Smooth muscle cell (in vitro differentiated cells): ENCODE results near the gene ANKRD1. TPM values are rescaled to one million over a fixed set of nuclear protein-coding genes. Genes with fewer than 3 reads are reported as not detected.

Source experiments
- DNase-seq: peaks from one replicate; lab custom pipeline; 2025; ENCODE audit not compliant: unreplicated experiment; lab: John Stamatoyannopoulos, UW
- H2AFZ ChIP-seq: fragments of 200-600 bp; sonication (generic); 2 replicates; pipeline ENCODE4 v1.6.0; 2016; ENCODE audit warnings: antibody characterized with exemption, low read depth, mild to moderate bottlenecking
- H3F3A ChIP-seq: fragments of 200-600 bp; sonication (generic); 2 replicates; pipeline ENCODE4 v1.6.0; 2017; ENCODE audit warnings: antibody characterized with exemption, low read depth
- H3K27ac ChIP-seq: fragments of 200-600 bp; sonication (generic); 2 replicates; pipeline ENCODE4 v1.5.1; 2016; ENCODE audit warnings: low read depth, mild to moderate bottlenecking
- H3K27me3 ChIP-seq: fragments of 200-600 bp; sonication (generic); 2 replicates; pipeline ENCODE4 v1.6.1; 2016; ENCODE audit warnings: low read depth, mild to moderate bottlenecking
- H3K36me3 ChIP-seq: fragments of 200-600 bp; sonication (generic); 2 replicates; pipeline ENCODE4 v1.5.1; 2016; ENCODE audit warnings: low read depth
- H3K4me1 ChIP-seq: fragments of 200-600 bp; sonication (generic); 2 replicates; pipeline ENCODE4 v1.5.1; 2016; ENCODE audit warnings: low read depth
- H3K4me2 ChIP-seq: fragments of 200-600 bp; sonication (generic); 2 replicates; pipeline ENCODE4 v1.6.0; 2016; ENCODE audit warnings: mild to moderate bottlenecking
- H3K4me3 ChIP-seq: fragments of 200-600 bp; sonication (generic); 2 replicates; pipeline ENCODE4 v1.5.1; 2016; ENCODE audit warnings: mild to moderate bottlenecking
- H3K79me2 ChIP-seq: fragments of 200-600 bp; sonication (generic); 2 replicates; pipeline ENCODE4 v1.6.0; 2016; ENCODE audit warnings: low read depth, mild to moderate bottlenecking
- H3K9ac ChIP-seq: fragments of 200-600 bp; sonication (generic); 2 replicates; pipeline ENCODE4 v1.6.0; 2016; ENCODE audit warnings: low read depth
- H3K9me3 ChIP-seq: fragments of 200-600 bp; sonication (generic); replicated peaks from 2 replicates; pipeline ENCODE4 v1.5.1; 2016; ENCODE audit warnings: low read depth
- H4K20me1 ChIP-seq: fragments of 200-600 bp; sonication (generic); 2 replicates; pipeline ENCODE4 v1.6.0; 2016; ENCODE audit warnings: low read depth
- WGBS: methylation state at CpG from one replicate; pipeline ENCODE4 v1.1.7; 2016; ENCODE audit warnings: low lambda C conversion rate; 5-methylcytosine and 5-hydroxymethylcytosine counted together
- polyA plus RNA-seq: library from polyadenylated mRNA; unstranded; fragments of >200 nt; fragmentation: Nextera tagmentation; extraction: Ambion mirVana; gene quantifications from 2 replicates; pipeline ENCODE4 v1.2.1, GENCODE V29; 2016
- total RNA-seq: library from RNA; depleted of rRNA; stranded (reverse); fragments of >200 nt; gene quantifications from 2 replicates; pipeline ENCODE4 v1.2.3, GENCODE V29; 2014
- TF ChIP-seq, protein P1 (sequence below): fragments of 200-600 bp; sonication (generic); IDR thresholded peaks from 2 replicates; pipeline ENCODE4 v1.5.1; 2017; ENCODE audit warnings: borderline replicate concordance, mild to moderate bottlenecking, antibody characterized with exemption; ENCODE audit not compliant: insufficient read depth, poor library complexity, severe bottlenecking

Gene ANKRD1
- total and polyA plus RNA-seq, 2 experiments from 2014 or later, result 20.0 to 150 TPM

DNA sequence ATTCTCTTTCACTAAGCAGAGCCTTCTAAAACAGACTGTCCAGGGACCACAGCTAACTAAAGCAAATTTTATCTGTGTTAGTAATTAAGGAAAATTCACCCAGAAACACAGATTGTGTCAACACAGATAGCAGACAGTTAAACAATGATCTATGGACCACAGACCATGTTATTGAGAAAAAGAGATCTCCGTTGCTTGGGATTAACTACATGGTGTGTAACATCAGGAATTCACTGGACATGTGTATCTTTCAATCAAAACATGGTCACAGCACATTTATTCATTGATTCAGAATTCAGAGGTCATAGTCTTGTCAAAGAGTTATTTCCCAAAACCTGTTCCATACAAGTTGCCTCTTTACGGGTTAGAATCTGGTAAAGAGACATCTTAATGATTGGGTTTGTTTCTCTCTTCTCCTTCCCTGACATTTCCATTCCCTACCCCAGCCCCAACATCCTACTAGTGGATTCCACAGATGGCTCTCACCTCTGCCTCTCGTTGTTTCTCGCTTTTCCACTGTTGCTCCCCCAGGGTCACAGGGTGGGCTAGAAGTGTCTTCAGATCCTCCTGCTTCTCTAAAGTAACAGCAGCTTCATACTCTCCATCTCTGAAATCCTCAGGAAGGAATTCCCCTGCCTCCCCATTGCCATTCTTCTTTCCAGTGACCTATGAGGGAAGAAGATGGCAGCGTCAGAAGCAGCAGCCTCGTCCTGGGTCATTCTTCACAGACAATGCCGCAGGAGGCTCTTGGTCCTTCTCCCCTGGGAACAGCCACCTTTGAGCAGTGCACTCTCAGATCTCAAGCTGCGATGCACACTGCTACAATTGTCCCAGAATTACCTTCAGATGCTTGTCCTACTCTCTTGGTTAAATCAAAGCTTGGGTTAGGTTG is 958 bp downstream of the ANKRD1 start:
- Histone ChIP-seq H3K4me1 (peaks cover 3% of the 10 kb centered on the region), H3K4me3 (peak overlapping the region; percentile 29), H3K27me3 (no peaks in the 10 kb centered on the region), H4K20me1 (no peaks in the 10 kb centered on the region), H3K27ac (peak overlapping the region; percentile 53), H3K9me3 (no peaks in the 10 kb centered on the region), H3K9ac (peak overlapping the region; percentile 11), H2AFZ (no peak overlapping the region), H3K4me2 (peak overlapping the region; percentile 51), H3K79me2 (no peaks in the 10 kb centered on the region), H3K36me3 (no peaks in the 10 kb centered on the region), H3F3A (no peaks in the 10 kb centered on the region)
- DNase-seq, result no peak
- TF ChIP-seq, protein P1, sequence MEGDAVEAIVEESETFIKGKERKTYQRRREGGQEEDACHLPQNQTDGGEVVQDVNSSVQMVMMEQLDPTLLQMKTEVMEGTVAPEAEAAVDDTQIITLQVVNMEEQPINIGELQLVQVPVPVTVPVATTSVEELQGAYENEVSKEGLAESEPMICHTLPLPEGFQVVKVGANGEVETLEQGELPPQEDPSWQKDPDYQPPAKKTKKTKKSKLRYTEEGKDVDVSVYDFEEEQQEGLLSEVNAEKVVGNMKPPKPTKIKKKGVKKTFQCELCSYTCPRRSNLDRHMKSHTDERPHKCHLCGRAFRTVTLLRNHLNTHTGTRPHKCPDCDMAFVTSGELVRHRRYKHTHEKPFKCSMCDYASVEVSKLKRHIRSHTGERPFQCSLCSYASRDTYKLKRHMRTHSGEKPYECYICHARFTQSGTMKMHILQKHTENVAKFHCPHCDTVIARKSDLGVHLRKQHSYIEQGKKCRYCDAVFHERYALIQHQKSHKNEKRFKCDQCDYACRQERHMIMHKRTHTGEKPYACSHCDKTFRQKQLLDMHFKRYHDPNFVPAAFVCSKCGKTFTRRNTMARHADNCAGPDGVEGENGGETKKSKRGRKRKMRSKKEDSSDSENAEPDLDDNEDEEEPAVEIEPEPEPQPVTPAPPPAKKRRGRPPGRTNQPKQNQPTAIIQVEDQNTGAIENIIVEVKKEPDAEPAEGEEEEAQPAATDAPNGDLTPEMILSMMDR, result no peak
- WGBS, result 54% methylated on average over 8 of the region's 8 CpGs

DNA sequence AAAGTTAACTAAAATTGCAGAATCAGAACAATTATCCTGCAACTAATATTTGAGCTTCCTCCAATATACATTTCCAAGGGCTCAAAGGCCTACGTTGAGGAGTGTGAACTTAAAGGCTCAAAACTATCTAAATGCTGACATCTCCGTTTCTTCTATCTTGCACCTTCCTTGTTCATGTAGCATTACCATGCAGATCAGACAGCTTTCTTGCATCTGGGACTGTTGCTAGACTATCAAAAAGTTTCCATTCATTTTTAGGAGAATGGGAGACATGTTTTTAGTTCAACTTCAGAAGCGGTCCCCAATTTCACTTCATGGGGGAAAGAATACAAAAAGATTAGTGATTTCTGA is 2.9 kb downstream of the ANKRD1 start:
- Histone ChIP-seq H3F3A (no peaks in the 10 kb centered on the region), H2AFZ (no peak overlapping the region), H3K9me3 (no peaks in the 10 kb centered on the region), H3K27ac (no peak overlapping the region), H3K9ac (no peak overlapping the region), H3K4me3 (no peak overlapping the region), H3K79me2 (no peaks in the 10 kb centered on the region), H3K36me3 (no peaks in the 10 kb centered on the region), H3K27me3 (no peaks in the 10 kb centered on the region), H4K20me1 (no peaks in the 10 kb centered on the region), H3K4me1 (peaks cover 3% of the 10 kb centered on the region), H3K4me2 (no peak overlapping the region)
- TF ChIP-seq, protein P1, result no peak
- no peak for DNase-seq
- WGBS, result 88% methylated on average over 3 of the region's 3 CpGs

DNA sequence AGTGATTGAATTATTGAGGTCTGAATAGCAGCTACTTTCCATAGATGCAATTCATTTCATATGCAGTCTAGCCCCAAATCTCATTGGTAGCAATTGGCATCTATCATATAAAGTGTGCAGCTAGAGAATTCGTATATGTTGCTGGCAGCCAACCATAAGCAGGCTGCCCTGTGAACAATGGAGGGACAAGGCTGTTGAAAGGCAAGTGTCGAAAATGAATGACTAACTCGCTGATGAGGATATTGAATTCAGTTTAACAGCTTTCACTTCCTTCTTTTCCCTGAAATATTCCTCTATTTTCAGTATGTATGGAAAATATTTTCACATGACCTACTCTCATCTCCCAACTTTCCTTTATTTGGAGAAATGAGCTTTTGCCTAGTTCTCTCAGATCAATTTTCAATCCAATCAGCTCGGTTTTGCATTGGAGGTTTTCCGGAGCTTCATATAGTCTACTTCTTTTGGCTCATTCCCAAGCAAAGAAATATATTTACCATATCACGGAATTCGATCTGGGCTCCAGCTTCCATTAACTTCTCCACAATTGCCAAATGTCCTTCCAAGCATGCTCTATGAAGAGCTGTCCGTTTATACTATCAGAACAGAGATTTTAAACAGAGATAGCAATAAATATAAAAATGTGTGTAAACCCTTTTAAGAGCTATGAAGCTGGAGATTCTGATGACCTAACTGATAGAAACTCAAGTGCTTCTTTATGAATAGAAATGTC is 3.5 kb downstream of the ANKRD1 start:
- Histone ChIP-seq H3K79me2 (no peaks in the 10 kb centered on the region), H3K4me2 (no peak overlapping the region), H3K27me3 (no peaks in the 10 kb centered on the region), H4K20me1 (no peaks in the 10 kb centered on the region), H3F3A (no peaks in the 10 kb centered on the region), H3K9me3 (no peaks in the 10 kb centered on the region), H3K4me3 (no peak overlapping the region), H3K36me3 (no peaks in the 10 kb centered on the region), H3K27ac (no peak overlapping the region), H3K4me1 (peaks cover 3% of the 10 kb centered on the region), H3K9ac (no peak overlapping the region), H2AFZ (no peak overlapping the region)
- TF ChIP-seq, protein P1, result no peak
- DNase-seq, result no peak
- WGBS, result 85% methylated on average over 8 of the region's 8 CpGs
